H1 (cell line): Measurements from ENCODE around the gene CASZ1. TPM values are rescaled to one million over a fixed set of nuclear protein-coding genes. Genes with fewer than 3 reads are reported as not detected.

Experiments used
- CTCF ChIA-PET: fragments of 300-600 bp; sonication (Branson Sonifier 250); formaldehyde crosslinking; loops from one replicate; lab custom pipeline; 2021; ENCODE audit not compliant: partially characterized antibody; lab: Charles Lee
- POLR2A ChIA-PET: fragments of 300-600 bp; sonication (Branson Sonifier 250); formaldehyde crosslinking; loops from one replicate; lab custom pipeline; 2021; ENCODE audit warnings: inconsistent platforms; ENCODE audit not compliant: partially characterized antibody; lab: Charles Lee
- DNase-seq, 2 experiments: peaks; one replicate each; pipeline versions ENCODE4 v3.0.0 to v3.0.0-alpha.2; 2010 to 2022; ENCODE audit warnings: low spot score in 2 of 2, low read depth in 1 of 2, mixed read lengths in 1 of 2
- FAIRE-seq: peaks from 2 replicates; lab custom pipeline; 2011; peaks lifted over from hg19 to GRCh38; lab: Jason Lieb, UNC
- H2AFZ ChIP-seq: 2 replicates; pipeline ENCODE4 v1.8.1; 2012; ENCODE audit warnings: low read length, inconsistent platforms
- H2AK5ac ChIP-seq: 2 replicates; pipeline ENCODE4 v1.6.1; 2013; ENCODE audit warnings: low read depth, low read length
- H2BK120ac ChIP-seq: replicated peaks from 2 replicates; pipeline ENCODE3; 2013; ENCODE audit warnings: low read depth, low read length, inconsistent platforms
- H2BK12ac ChIP-seq: 2 replicates; pipeline ENCODE4 v1.6.1; 2013; ENCODE audit warnings: low read depth, low read length
- H2BK15ac ChIP-seq: 2 replicates; pipeline ENCODE4 v1.6.1; 2013; ENCODE audit warnings: low read length
- H2BK20ac ChIP-seq: 2 replicates; pipeline ENCODE4 v1.6.1; 2013; ENCODE audit warnings: low read length
- H2BK5ac ChIP-seq: 2 replicates; pipeline ENCODE4 v1.6.1; 2013; ENCODE audit warnings: low read depth, low read length
- H3K14ac ChIP-seq: 2 replicates; pipeline ENCODE4 v1.6.1; 2013; ENCODE audit warnings: inconsistent platforms; ENCODE audit not compliant: insufficient read length
- H3K18ac ChIP-seq: 2 replicates; pipeline ENCODE4 v1.6.1; 2013; ENCODE audit warnings: low read length; ENCODE audit errors: extremely low read depth
- H3K23ac ChIP-seq: 2 replicates; pipeline ENCODE4 v1.6.1; 2013; ENCODE audit warnings: inconsistent platforms; ENCODE audit not compliant: insufficient read length
- H3K23me2 ChIP-seq: 2 replicates; pipeline ENCODE4 v1.6.1; 2013; ENCODE audit warnings: low read depth, low read length
- H3K27ac ChIP-seq: 2 replicates; pipeline ENCODE4 v1.6.1; 2011; ENCODE audit warnings: low read depth, low read length, inconsistent platforms
- H3K27me3 ChIP-seq, 4 experiments: replicated peaks in 1 of 4; 1 replicate in 1 of 4; 2 replicates in 3 of 4; pipeline versions ENCODE4 v1.6.1 to v1.8.1; 2011 to 2013; ENCODE audit warnings: low read length in 3 of 4, mild to moderate bottlenecking in 3 of 4, inconsistent platforms in 2 of 4, mixed read lengths in 2 of 4, moderate library complexity in 1 of 4; ENCODE audit not compliant: control insufficient read depth in 3 of 4, insufficient read depth in 3 of 4; ENCODE audit errors: extremely low read depth in 1 of 4
- H3K36me3 ChIP-seq, 4 experiments: 2 replicates each; pipeline versions ENCODE4 v1.6.1 to v1.8.1; 2011 to 2013; ENCODE audit warnings: mild to moderate bottlenecking in 4 of 4, low read length in 3 of 4, moderate library complexity in 2 of 4, control low read depth in 1 of 4, inconsistent platforms in 1 of 4; ENCODE audit not compliant: insufficient read depth in 4 of 4, control insufficient read depth in 2 of 4
- H3K4ac ChIP-seq: replicated peaks from 2 replicates; pipeline ENCODE3; 2013; ENCODE audit warnings: low read length, low read depth, mixed read lengths, inconsistent platforms; ENCODE audit not compliant: insufficient read length
- H3K4me1 ChIP-seq, 4 experiments: replicated peaks in 1 of 4; 1 replicate in 1 of 4; 2 replicates in 3 of 4; pipeline versions ENCODE4 v1.6.1 to v1.8.1; 2011 to 2013; ENCODE audit warnings: low read length in 3 of 4, inconsistent platforms in 2 of 4, mixed read lengths in 1 of 4; ENCODE audit not compliant: insufficient read depth in 4 of 4, control insufficient read depth in 3 of 4
- H3K4me2 ChIP-seq, 2 experiments: 2 replicates each; pipeline versions ENCODE4 v1.6.1 to v1.8.1; 2011 to 2013; ENCODE audit warnings: low read depth in 2 of 2, low read length in 2 of 2, control low read depth in 1 of 2, inconsistent platforms in 1 of 2, mild to moderate bottlenecking in 1 of 2; ENCODE audit not compliant: insufficient read depth in 1 of 2
- H3K4me3 ChIP-seq, 4 experiments: fragments of 200-600, 300-600 bp in 1 of 4; sonication (generic), shearing (Covaris generic), sonication (Bioruptor Twin) in 1 of 4; 2 replicates each; pipeline versions ENCODE4 v1.5.1 to v1.8.1; 2011 to 2016; ENCODE audit warnings: low read length in 4 of 4, low read depth in 3 of 4, control low read depth in 2 of 4, inconsistent platforms in 2 of 4, mild to moderate bottlenecking in 2 of 4, mixed read lengths in 1 of 4, moderate library complexity in 1 of 4; ENCODE audit not compliant: insufficient read depth in 2 of 4; ENCODE audit errors: extremely low read depth in 1 of 4
- H3K56ac ChIP-seq: replicated peaks from 2 replicates; pipeline ENCODE3; 2013; ENCODE audit warnings: low read depth, mild to moderate bottlenecking, mixed read lengths, low read length, inconsistent platforms; ENCODE audit not compliant: insufficient read length
- H3K79me1 ChIP-seq: 2 replicates; pipeline ENCODE4 v1.6.1; 2013; ENCODE audit warnings: low read depth, low read length, control low read depth
- H3K79me2 ChIP-seq, 2 experiments: 2 replicates each; pipeline versions ENCODE4 v1.6.1 to v1.8.1; 2012 to 2013; ENCODE audit warnings: low read length in 2 of 2, mild to moderate bottlenecking in 2 of 2, inconsistent platforms in 1 of 2; ENCODE audit not compliant: insufficient read depth in 2 of 2, control insufficient read depth in 1 of 2
- H3K9ac ChIP-seq, 4 experiments: replicated peaks in 1 of 4; 1 replicate in 1 of 4; 2 replicates in 3 of 4; pipeline versions ENCODE4 v1.6.1 to v1.8.1; 2011 to 2013; ENCODE audit warnings: low read depth in 3 of 4, low read length in 3 of 4, control low read depth in 2 of 4, mild to moderate bottlenecking in 2 of 4, moderate library complexity in 2 of 4, inconsistent platforms in 1 of 4; ENCODE audit errors: extremely low read depth in 1 of 4
- H3K9me3 ChIP-seq, 2 experiments: 2 replicates each; pipeline versions ENCODE4 v1.6.1 to v1.8.1; 2012 to 2013; ENCODE audit warnings: mild to moderate bottlenecking in 2 of 2, moderate library complexity in 2 of 2, control low read depth in 1 of 2, inconsistent platforms in 1 of 2, low read depth in 1 of 2, low read length in 1 of 2, mixed read lengths in 1 of 2; ENCODE audit not compliant: insufficient read depth in 2 of 2
- H4K20me1 ChIP-seq, 2 experiments: replicated peaks in 1 of 2; 2 replicates each; pipeline versions ENCODE3 to v1.8.1; 2011 to 2013; ENCODE audit warnings: inconsistent platforms in 2 of 2, low read length in 2 of 2, mild to moderate bottlenecking in 1 of 2; ENCODE audit not compliant: insufficient read depth in 2 of 2, control insufficient read depth in 1 of 2
- H4K5ac ChIP-seq: 2 replicates; pipeline ENCODE4 v1.6.1; 2013; ENCODE audit warnings: low read length, low read depth, mixed read lengths, inconsistent platforms; ENCODE audit not compliant: insufficient read length
- H4K8ac ChIP-seq: 2 replicates; pipeline ENCODE4 v1.8.0; 2013; ENCODE audit warnings: mild to moderate bottlenecking, moderate library complexity, low read length, inconsistent platforms; ENCODE audit not compliant: insufficient read depth; ENCODE audit errors: extremely low read depth
- H4K91ac ChIP-seq: replicated peaks from 2 replicates; pipeline ENCODE3; 2013; ENCODE audit warnings: low read length, mixed read lengths, inconsistent platforms; ENCODE audit not compliant: insufficient read length
- CTCF ChIP-seq, 3 experiments: IDR thresholded peaks; 1 replicate in 2 of 3; 2 replicates in 1 of 3; pipeline versions ENCODE4 v1.5.1 to v1.6.1; 2011; ENCODE audit warnings: low read length in 3 of 3, mild to moderate bottlenecking in 3 of 3, inconsistent platforms in 2 of 3, low read depth in 1 of 3, moderate library complexity in 1 of 3; ENCODE audit not compliant: insufficient read depth in 1 of 3; ENCODE audit errors: control extremely low read depth in 1 of 3
- RAD21 ChIP-seq, 2 experiments: IDR thresholded peaks in 1 of 2; conservative IDR thresholded peaks in 1 of 2; 2 replicates each; pipeline ENCODE4 v1.6.1; 2011; ENCODE audit warnings: low read depth in 2 of 2, low read length in 2 of 2, improper control_type of control experiment in 1 of 2, inconsistent platforms in 1 of 2, mild to moderate bottlenecking in 1 of 2, moderate library complexity in 1 of 2
- WGBS, 2 experiments: shearing (Covaris generic) in 1 of 2; methylation state at CpG; one replicate each; pipeline versions ENCODE4 v1.1.6 to v1.1.7; 2013 to 2015; ENCODE audit warnings: low lambda C conversion rate in 2 of 2, mixed read lengths in 2 of 2, inconsistent platforms in 1 of 2, low coverage in 1 of 2, missing lambda C conversion rate in 1 of 2; ENCODE audit not compliant: insufficient replicate concordance in 2 of 2, insufficient coverage in 1 of 2, insufficient read length in 1 of 2; ENCODE audit errors: extremely low coverage in 1 of 2, missing lambda C conversion rate in 1 of 2; 5-methylcytosine and 5-hydroxymethylcytosine counted together
- polyA plus RNA-seq, 7 experiments: library from polyadenylated mRNA; depleted of rRNA in 3 of 7; stranded (reverse) in 5 of 7; unstranded in 2 of 7; fragments of >200 nt in 5 of 7; fragments of 200-250 nt in 2 of 7; gene quantifications; 1 replicate in 5 of 7; 2 replicates in 1 of 7; 4 replicates in 1 of 7; pipeline versions ENCODE4 v1.2.1 to v1.2.3, GENCODE V29; 2011 to 2013; ENCODE audit warnings: missing spikeins in 2 of 7, mixed read lengths in 2 of 7
- total RNA-seq: library from RNA; stranded (reverse); fragmentation: NEBNext Ultra II Directional; extraction: Animal tissue kit (Norgen Biotek cat#: 25700); gene quantifications from 2 replicates; pipeline ENCODE4 v1.2.1, GENCODE V29; 2021

The CASZ1 gene
- total and polyA plus RNA-seq, 2 of the 8 experiments (the other 6 are each of a cell fraction or from before 2014, with no cell fraction given), result 4.4 to 7.7 TPM

- peaks cover 0 to 7% (median 4%) of the 10 kb centered on the region in 4 experiments; a peak in 5 of 7 replicates for H3K4me1 ChIP-seq
- peaks cover 0 to 1% of the 10 kb centered on the region in 2 experiments for H4K20me1 ChIP-seq
- no peaks in the 10 kb centered on the region for H3K36me3 ChIP-seq
- H3K14ac ChIP-seq, result no peak overlapping the region
- DNase-seq, result peak in 1 of 2 experiments; percentile 65
- no peak overlapping the region for H2AFZ ChIP-seq
- no peak for FAIRE-seq
- no peak overlapping the region for H2BK5ac ChIP-seq
- no peak overlapping the region for H3K4me3 ChIP-seq
- H3K27ac ChIP-seq, result no peak overlapping the region
- H3K56ac ChIP-seq, result no peak overlapping the region
- H2BK120ac ChIP-seq, result no peak overlapping the region
- H3K4ac ChIP-seq, result no peak overlapping the region
- H4K8ac ChIP-seq, result no peak overlapping the region
- 86% methylated on average over 11 of the region's 11 CpGs; no CpG with 5 or more reads in 1 of the 2 experiments for WGBS, 2 experiments
- ChIA-PET POLR2A (interaction anchor here (0.8 kb wide), 1 partner anchor 17 kb away, joined by 4 read pairs; no protein-coding TSS in a partner anchor), CTCF (interaction anchor here (0.6 to 5.3 kb wide), 25 partner anchors 9 to 353 kb away, joined by 3 to 32 read pairs (median 4); no protein-coding TSS in a partner anchor)
- H3K9ac ChIP-seq, result no peak overlapping the region
- no peak overlapping the region for H2BK12ac ChIP-seq
- no peak overlapping the region for H4K91ac ChIP-seq
- no peak overlapping the region for H2BK15ac ChIP-seq
- H3K9me3 ChIP-seq, result no peaks in the 10 kb centered on the region
- H3K23ac ChIP-seq, result no peak overlapping the region
- H4K5ac ChIP-seq, result no peak overlapping the region
- no peak overlapping the region for H3K4me2 ChIP-seq
- H3K23me2 ChIP-seq, result no peaks in the 10 kb centered on the region
- H2AK5ac ChIP-seq, result no peak overlapping the region
- no peak overlapping the region; the same call in 1 of the 2 replicates for H3K18ac ChIP-seq
- H3K79me2 ChIP-seq, result no peaks in the 10 kb centered on the region
- H3K27me3 ChIP-seq, result no peaks in the 10 kb centered on the region
- H3K79me1 ChIP-seq, result 0 out of 2 replicates have a peak, but pooled peaks cover 2% of the 10 kb centered on the region
- no peak overlapping the region for H2BK20ac ChIP-seq
- TF ChIP-seq RAD21 (IDR thresholded peaks at IDR 0.05 in 1 of 2, conservative IDR thresholded peaks at IDR 0.05 in 1 of 2; ENCODE audit: low read depth in 2 of 2, low read length in 2 of 2), result peak; percentile 44 to 59
- TF ChIP-seq CTCF (IDR thresholded peaks at IDR 0.05; ENCODE audit: control extremely low read depth in 1 of 3, insufficient read depth in 1 of 3, low read depth in 1 of 3, low read length in 3 of 3), result peak; percentile 44 to 61 (median 61); a peak in 3 of 4 replicates
These were observed 43.1 kb downstream of the CASZ1 start for GRCh38 chr1:10753299-10753698.
